Activated gamma-delta T cell treated with anti-CD3 and anti-CD28 coated beads, Interleukin-2, amount 50 U/mL, for 16 hours (primary cell): Measurements from ENCODE around the gene TSPEAR.

Experiments used
- DNase-seq: peaks from one replicate; pipeline ENCODE4 v3.0.0-alpha.2; 2020; ENCODE audit warnings: low read depth

The TSPEAR gene

DNA sequence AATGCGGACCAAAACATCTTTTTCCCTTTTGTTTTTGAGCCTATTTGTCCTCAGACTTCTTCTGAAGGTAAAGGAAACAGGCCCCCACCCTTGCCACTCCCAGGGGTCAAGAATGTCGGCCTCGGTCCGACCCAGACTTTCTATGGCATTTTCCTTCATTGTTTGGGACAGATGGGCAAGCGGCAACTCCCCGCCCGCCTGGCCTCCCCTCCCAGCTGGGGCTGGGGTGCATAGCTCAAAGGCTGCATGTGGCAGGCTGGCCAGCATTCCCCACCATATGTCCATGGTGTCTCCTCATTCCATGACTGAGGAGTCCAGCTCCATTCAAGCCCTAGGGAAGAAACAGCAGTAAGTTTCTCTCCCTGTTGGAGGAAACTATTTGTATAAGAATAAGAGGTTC lies 29.4 kb upstream of the TSPEAR start:
- DNase-seq, result no peak

DNA sequence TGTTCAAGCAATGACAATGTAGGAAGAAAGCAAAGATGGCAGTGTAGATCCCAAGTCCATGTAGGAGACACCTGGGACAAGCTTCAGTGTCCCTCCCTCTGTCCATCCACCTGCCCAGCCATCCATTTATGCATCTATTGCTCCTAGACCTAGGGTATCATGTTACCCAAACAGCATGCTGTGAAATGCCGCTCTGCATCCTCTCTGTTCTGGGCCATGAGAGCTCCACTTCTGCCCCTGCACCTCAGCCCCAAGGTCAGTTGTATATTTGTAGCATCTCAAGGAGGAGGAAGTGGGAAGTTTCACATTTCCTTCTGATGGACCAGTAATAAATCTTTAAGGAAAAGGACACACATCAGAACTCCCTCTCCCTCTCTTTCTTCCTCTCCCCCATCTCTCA lies 27.9 kb upstream of the TSPEAR start:
- DNase-seq, result no peak

GRCh38 chr21:44738621-44739020 lies 27.2 kb upstream of the TSPEAR start:
- no peak for DNase-seq

DNA sequence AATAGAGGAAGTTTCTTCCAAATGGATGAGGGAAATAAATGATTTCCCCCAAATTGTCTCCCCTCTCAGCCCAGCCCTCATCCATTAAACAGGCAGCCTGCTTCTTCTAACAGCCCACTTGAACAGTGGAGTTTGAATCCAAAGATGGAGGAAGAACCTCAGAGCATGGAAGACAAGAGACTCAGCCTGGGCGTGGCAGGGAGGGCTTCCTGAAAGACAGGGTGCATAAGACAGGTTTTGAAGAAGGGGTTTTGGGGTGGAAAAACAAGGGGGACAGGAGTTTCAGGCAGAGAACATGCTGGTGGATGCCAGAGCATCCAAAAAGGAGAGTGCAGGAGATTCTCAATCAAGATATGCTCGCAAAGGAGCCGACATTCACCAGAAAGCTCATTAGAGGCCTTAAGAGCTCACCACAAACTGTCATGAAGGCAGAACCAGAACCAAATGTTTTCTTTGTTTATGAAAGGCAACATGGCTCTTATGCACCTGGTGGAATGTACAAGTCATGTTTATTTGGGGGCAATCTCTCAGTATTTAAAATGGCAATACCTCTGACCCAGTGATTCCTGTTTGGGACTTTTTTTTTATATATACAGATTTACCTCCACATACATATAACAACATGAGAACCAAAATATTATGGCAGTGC lies 26.5 kb upstream of the TSPEAR start:
- no peak for DNase-seq

DNA sequence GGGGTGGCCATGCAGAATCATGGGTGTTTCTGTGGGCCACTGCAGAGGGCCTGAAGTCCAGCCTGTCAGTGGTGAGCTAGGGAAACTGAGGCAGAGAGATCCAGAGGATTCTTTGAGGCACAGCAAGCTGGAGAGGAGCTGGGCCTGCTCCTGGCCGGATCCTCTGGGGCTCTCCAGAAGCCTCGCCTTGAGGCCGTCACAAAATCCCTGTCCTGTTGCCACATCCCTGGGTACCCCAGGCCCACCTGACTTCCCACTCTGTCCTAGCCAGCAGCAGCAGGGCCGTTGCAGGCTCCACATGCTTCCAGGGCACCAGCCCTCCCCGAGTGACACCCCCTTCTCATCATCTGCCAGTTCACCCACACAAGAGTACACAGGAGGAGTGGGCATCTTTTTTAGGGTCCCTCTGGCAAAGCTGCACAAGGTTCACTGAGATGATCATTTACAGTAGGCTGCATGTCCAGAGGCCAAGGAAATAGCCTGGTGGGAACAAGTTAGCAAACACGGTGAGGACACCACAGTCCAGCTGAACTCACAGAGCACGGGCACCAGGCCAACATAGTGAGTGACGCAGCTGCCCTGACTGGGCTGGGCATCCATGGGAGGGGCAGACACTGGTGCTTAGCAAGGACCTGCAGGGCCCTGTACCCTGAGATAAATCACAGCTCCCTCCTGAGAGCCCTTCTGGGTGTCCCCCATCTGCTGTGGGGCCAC lies 25.1 kb upstream of the TSPEAR start:
- no peak for DNase-seq

DNA sequence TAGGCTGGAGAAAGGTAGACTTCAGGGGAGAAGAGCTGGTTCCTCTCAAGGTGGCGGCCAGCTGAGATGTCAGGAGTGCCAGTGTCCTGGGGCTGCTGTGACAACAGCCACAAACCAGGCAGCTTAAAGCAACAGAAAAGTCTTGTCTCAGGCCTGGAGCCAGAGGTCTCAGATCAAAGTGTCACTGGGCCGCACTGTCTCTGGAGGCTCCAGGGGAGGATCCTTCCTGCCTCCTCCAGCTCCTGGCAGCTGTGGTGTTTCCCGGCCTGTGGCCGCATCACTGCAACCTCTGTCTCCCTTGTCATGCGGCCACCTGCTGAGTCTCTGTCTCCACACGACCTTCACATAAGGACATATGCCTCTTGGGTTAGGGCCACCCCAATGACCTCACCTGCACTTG lies 24.4 kb upstream of the TSPEAR start:
- no peak for DNase-seq

GRCh38 chr21:44734841-44735240 lies 23.5 kb upstream of the TSPEAR start:
- DNase-seq, result no peak

DNA sequence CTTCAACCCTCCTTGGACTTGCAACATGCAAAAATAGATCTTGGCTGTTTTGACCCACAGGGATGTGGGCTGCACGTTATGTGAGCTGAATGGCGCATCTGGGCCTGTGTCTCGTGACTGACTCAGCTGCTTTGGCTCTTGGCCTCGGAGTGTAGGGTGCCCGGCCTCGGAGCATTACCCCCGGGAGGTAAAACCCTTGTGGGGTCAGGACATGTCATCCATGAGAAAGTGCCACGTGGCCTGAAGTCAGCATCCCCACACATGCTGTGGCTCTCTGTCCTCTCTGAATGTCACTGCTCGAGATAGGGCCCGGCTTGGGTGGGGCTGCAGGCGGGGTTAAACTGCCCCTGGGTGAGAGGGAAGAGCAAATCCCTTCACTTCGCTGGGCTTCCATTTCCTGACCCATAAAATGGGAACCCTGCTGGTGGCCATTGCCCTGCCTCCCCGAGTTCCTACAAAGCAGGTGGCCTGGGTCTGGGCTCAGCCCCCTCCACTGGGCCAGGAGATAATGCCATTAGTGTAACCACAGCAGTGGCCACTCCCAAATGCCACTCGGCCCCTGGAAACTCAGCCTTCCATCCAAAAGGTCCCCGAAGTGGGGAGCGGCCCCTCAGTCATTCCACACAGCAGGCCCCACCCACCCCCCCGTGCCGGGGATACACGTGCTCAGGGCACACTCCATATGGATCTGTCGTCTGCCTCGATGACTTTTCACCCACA lies 22.8 kb upstream of the TSPEAR start:
- no peak for DNase-seq

- no peak for DNase-seq
Measured at GRCh38 chr21:44732956-44733355, 21.6 kb upstream of the TSPEAR start.

- no peak for DNase-seq
Measured at GRCh38 chr21:44732263-44732662, 20.9 kb upstream of the TSPEAR start.

- no peak for DNase-seq
Measured at GRCh38 chr21:44730951-44731579, 19.7 kb upstream of the TSPEAR start.

GRCh38 chr21:44730028-44730395 lies 18.6 kb upstream of the TSPEAR start:
- no peak for DNase-seq

- no peak for DNase-seq
Measured at GRCh38 chr21:44729336-44730027, 18.1 kb upstream of the TSPEAR start.

- DNase-seq, result no peak
Measured at GRCh38 chr21:44728716-44729115, 17.3 kb upstream of the TSPEAR start.

DNA sequence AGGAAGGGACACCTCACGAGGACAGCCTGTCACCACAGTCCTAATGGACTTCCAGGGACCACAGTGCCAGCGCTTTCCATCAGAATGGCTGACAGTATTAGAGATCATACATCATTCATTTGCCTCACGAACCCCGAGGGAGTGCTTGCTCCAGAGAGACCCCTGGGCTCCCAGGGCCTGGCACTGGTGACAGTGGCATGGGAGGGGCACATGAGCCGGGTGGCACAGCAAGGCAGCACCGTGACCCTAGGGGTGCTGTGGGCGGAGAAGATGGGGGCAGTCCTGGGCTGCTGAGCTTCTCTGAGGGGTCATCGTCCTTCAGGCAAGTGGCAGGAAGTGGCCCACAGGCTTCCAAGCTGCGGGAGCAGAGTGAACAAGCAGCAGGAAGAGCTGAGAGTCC lies 16.4 kb upstream of the TSPEAR start:
- DNase-seq, result no peak

DNA sequence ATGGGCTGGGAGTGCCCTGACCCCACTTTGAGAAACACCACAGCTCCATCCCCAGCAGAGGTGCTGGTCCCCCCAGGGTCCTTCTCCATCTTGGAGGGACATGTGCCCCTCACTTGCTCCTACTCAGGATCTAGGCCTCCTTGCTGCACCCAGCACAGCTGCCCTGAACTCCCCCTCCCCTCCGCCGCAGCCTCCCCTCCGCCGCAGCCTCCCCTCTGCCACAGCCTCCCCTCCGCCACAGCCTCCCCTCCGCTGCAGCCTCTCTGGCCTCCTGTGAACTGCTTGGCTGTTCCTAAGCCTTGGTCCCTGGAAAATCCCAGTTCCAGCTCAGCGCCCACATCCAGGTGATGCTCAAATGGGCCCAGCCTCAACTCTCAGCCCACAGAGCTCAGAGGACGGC lies 15.9 kb upstream of the TSPEAR start:
- DNase-seq, result no peak

GRCh38 chr21:44726826-44727225 lies 15.5 kb upstream of the TSPEAR start:
- DNase-seq, result no peak

DNA sequence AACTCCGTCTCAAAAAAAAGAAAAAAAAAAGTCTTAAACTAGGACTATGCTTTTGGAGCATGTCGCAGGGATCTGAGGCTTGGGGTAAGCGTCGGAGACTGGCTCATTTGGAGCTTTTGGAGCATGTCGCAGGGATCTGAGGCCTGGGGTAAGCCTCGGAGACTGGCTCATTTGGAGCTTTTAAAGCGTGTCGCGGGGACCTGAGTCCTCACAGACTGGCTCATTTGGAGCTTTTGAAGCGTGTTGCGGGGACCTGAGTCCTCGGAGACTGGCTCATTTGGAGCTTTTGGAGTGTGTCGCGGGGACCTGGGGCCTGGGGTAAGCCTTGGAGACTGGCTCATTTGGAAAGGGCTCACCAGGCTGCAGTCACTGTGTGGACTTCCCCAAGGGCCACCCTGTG lies 13.6 kb upstream of the TSPEAR start:
- DNase-seq, result no peak

- DNase-seq, result no peak
Measured at GRCh38 chr21:44724196-44724595, 12.8 kb upstream of the TSPEAR start.

DNA sequence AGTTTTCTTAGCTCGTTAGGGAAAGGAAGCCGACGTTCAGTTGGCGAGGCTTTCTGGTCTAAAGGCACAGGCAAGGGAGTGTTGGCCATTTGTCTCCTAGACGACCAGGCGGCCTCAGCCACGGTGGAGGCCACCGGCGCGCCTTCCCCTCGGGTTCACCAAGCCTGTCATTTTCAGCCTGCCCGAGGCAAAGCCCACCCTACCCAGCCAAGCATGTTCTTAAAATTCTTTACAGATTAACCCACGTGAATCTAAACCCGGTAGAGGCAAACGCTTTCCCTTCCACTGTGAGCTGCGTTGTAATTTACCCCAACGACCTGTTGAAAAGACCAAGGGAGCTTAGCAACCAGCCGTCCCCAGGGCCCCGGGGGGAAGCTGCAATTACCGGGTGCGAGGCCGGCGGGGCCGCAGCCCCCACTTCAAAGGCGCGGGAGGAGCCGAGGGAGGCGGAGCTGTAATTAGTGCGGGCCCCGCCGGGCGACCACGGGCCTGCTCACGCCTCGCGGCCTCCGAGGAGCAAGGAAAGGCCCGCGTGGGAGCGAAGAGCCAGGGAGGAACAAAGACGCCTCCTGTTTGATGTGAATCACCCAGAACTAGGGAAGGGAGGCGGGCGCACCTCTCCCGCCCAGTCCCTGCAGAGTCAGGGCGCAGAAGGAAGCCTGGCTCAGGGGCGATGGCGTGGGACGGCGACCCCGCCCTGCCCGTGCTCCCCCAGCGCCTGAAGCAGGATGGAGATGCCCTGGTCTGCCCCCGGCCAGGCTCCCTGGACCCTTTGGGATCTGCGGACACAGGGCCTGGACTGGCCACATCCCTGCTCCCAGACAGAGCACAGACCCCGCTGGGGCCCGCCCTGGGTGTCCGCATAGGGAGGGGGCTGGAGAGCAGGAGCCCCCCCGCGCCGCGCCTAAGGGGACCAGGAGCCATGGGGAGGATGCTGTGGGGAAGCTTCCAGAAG lies 12.1 kb upstream of the TSPEAR start:
- DNase-seq, result no peak

GRCh38 chr21:44722731-44723130 lies 11.4 kb upstream of the TSPEAR start:
- DNase-seq, result no peak
